Measurements from ENCODE around the gene SLC47A2.
A peak's percentile ranks its signal among the peaks of the same experiment; 100 is the strongest.
"Not testable (repeated sequence)": the region's sequence is repeated elsewhere in the genome, so short reads cannot be mapped to it uniquely, and the experiment has no call there.

SLC47A2 gene, protein sequence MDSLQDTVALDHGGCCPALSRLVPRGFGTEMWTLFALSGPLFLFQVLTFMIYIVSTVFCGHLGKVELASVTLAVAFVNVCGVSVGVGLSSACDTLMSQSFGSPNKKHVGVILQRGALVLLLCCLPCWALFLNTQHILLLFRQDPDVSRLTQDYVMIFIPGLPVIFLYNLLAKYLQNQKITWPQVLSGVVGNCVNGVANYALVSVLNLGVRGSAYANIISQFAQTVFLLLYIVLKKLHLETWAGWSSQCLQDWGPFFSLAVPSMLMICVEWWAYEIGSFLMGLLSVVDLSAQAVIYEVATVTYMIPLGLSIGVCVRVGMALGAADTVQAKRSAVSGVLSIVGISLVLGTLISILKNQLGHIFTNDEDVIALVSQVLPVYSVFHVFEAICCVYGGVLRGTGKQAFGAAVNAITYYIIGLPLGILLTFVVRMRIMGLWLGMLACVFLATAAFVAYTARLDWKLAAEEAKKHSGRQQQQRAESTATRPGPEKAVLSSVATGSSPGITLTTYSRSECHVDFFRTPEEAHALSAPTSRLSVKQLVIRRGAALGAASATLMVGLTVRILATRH

DNA sequence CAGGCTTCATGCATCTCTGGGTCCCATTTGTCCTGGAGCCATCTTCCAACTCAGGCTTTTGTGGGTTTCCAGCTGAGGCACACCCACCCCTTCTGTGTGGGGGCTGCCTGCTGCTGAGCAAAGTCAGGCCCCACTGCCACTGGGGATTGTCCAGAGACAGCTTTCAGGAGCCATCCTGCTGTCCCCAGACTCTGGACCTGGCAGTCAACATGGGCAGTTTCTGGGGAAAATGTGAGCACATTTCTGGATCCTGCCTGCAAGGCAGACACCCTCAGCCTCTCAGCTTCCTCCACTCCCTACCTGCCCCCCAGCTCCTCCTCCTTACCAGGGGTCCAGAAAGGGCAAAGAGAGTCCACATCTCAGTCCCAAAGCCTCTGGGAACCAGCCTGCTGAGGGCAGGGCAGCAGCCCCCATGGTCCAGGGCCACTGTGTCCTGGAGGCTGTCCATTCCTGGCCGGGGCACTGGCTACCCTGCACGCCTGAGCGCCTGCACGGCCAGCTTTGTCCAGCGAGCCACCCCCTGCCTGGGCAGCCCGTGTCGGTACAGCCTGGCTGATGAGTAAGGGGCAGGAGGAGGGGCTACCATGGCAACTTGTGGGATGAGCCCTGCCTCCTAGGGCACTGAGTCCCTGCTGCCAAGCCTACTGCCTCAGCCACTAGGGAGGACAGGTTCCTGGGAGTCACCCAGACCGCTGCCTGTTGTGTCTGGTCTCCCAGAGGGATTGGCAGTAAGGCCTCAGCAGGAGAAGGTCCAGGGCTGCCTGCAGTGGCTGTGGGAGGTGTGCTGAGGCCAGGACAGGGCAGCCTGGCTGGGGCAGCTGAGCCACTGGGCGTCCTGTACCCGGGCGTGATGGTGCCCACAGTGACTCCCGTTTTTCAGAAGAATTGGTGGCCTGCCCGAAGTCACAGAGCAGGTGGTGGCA is at the start of gene SLC47A2:
Gene SLC47A2 (minus strand): TSS at position 477 of the 923 bp plus-strand sequence. CDS start 29 bp downstream, at position 448.
- DNase-seq (ENCODE audit: low read depth in 2 of 2) = no peak

DNA sequence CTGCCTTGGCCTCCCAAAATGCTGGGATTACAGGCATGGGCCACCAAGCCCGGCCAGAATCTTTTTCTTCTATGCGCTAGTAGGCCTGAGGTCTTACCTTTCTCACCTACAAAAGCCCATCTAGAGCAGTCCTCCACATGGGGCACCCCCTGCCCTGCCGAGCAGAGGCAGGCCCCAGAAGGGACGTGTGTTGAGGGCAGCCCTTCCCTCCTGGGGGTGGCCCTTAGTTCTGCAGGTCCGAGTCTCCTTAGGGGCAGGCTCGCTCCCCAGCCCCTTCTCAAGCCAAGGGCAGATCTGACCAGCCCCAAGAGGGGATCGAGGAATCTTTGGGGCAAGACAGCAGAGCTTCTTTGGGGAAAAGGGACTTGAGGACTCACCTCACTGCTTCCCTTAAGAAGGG is 49.6 kb upstream of the SLC47A2 start:
- DNase-seq (ENCODE audit: low read depth in 2 of 2) = no peak

DNA sequence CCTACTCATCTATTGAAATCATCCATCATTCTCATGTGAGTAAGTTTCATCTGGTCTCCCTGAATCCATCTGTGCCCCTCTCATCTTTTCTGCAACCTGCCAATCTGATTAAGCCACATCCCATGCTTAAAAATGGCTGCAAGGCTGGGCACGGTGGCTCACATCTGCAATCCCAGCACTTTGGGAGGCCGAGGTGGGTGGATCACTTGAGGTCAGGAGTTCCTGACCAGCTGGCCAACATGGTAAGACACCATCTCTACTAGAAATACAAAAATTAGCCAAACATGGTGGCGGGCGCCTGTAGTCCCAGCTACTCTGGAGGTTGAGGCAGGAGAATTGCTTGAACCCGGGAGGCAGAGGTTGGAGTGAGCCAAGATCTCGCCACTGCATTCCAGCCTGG is 47.6 kb upstream of the SLC47A2 start:
- not testable (repeated sequence) for DNase-seq (ENCODE audit: low read depth in 2 of 2)

DNA sequence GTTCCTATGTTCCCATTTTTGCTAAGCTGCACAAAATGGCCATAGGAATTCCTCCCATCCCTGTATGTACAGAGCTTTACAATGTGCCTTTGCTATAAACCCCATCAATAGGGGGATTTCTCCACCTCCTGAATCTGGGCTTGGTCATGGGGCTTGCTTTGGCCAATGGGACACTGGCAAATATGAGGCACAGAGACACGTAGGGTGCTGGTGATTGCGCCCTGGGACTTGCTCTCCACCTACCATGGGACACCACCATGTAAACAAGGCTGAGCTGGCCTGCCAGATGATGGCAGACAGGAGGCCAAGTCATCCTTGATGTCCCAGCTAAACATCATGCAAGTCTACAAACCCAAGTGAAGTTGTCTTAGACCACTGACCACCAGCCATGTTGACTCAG is 47.0 kb upstream of the SLC47A2 start:
- DNase-seq (ENCODE audit: low read depth in 2 of 2) = no peak

DNA sequence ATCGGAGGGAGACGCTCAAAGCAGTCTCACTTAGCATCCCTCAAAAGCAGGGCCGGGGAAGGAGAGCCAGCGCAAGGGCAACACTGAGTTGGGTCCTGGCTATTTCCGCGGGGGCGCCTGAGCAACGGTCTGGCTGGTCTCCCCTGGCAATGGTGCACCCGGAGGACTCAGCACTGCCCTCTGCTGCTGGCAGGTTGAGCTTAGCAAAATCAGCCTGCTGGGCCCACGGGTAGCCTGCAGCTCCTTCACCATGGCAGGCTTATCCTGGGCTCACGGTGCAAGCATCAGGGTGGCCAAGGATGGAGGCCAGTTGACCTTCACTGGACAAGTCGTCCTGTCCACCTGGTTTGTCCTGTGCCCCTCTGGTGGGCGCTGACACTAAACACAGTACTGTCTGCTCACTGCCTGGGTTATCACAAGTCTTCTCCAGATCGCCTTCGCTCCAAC is 46.2 kb upstream of the SLC47A2 start:
- peak; percentile 25 to 46 for DNase-seq (ENCODE audit: low read depth in 2 of 2)

DNA sequence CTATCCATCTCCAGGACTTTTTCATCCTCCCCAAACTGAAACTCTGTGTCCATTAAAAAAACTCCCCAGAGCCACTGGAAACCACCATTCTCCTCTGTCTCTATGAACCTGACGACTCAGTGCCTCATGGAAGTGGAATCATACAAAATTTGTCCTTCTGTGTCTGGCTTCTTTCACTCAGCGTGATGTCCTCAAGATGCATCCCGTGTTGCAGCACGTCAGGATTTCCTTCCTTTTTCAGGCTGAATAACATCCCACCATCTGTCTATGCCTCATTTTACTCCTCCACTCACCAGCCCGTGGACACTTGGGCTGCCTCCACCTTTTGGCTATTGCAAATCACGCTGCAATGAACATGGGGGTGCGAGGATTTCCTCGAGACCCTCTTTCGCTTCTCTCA is 44.4 kb upstream of the SLC47A2 start:
- DNase-seq (ENCODE audit: low read depth in 2 of 2) = no peak

DNA sequence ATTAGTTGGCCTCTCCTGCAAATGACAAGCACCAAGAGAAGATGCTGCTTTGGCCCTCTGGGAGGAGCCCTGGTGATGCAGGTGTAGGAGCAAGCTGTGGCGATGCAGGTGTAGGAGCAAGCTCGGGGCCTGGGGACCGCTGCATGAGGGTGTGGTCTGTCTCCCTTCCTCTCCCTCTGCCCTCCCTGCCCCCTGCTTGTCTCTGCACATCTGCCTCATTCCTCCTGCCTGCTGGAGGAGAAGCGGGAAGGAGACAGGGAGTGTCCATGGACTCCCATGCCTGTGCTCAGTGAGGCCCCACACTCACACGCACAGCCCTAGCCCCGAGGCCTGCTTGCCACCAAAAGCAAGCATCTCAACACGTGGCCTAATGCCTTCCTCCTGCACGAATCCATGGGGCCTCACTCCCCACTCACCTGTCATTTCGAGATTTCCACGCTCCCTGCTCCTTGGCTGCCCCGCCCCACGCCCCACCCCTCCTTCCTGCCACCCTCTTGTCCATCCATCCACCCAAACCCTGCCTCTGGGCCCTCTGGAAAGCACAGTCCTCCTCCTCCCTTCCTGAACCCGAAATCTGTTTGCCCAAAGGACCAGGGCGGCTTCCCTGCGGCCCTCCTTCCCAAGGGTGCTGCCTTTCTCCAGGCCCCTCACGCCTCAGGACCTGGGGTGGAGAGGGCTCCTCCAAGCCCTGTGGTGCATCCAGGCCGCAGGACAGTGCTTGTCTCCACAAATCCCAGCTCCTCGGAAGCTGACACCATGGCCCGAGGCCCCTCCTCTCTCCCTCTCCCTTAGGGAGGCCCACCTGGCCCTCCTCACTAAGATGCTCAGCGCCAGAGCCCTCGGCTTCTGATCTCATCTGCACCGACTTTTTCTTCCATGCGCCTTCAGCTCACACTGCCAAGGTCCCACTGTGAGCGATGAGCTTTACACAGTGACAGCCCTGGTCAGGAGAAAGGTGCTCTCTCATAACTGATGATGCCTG is 43.5 kb upstream of the SLC47A2 start:
- DNase-seq (ENCODE audit: low read depth in 2 of 2) = no peak

DNA sequence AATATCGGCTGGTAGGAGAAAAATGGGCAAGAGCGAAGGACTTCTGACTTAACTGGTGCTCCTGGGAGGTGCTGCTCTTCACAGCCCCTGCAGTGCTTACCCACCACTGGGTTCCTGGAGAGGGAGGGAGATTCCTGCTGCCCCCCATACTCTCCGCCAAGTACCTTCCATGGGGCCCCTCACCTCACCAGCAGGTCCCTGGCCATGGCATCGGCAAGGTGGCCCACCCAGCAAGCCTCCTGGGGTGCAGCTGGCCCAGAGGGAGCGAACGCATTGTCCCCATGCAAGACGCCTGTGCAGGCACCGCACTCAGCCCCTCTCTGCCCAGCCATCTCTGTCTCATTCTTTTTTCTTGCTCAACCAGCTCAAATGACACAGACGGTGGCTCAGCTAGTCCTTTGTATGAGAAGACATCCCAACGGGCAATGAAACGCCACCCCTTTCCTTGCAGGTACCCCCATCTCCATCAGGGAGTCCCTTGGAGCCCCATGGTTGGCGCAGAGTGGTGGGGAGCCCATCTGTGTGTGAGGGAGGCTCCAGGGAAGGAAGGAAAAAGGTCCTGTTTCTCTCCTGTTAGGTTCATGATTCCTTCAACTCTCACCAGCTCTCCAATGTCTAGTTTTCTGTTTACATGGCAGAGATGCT is 41.3 kb upstream of the SLC47A2 start:
- no peak for DNase-seq (ENCODE audit: low read depth in 2 of 2)

DNA sequence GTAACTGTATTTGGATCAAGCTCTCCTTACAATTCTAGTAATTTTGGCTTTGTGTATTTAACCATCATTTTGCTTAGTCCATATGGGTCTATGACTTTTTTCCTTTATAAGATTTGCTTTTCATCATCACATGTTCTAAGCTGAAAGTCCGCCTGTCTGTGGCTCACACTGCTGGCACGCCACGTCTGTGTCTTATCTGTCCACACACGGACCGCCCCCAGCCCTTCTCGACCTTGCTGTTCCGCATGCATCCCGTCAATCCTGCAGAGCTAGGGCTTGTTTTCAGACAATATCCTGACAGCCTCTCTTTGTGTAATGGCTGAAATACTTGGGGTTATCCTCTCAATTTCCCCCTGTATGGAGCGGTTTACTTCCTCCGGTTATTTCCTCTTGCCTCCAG is 40.2 kb upstream of the SLC47A2 start:
- no peak for DNase-seq (ENCODE audit: low read depth in 2 of 2)

DNA sequence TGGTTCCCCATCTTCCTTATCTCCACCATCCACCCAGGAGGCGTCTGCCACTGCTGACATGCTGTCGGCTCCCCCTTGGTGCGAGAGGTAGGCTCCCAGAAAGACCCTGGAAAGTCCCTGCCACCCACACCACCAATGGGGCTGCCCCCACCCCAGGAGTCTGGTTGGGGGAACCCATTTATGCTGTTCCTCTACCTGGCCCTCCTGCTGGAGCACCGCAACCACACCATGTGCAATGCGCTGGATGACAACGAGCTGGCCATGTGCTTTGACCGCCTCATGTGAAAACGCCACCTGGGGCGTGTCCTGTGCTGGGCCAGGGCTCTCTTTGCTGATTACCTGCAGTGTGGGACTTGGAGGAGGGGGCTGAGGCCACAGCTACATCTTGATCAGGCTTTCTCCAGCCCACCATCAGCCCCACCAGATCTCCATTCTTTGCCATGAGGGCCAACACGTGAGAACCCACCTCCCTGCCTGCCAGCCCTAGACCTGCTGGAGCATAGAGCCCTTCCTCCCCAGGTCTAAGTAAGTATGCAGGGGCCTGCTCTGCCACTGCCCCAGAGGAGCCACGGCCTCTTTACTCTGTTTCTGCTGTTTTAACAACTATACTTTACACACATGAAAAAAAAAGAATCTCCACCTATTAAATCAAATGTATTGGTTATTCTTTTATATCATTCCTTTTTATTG is 39.6 kb upstream of the SLC47A2 start:
- no peak for DNase-seq (ENCODE audit: low read depth in 2 of 2)

DNA sequence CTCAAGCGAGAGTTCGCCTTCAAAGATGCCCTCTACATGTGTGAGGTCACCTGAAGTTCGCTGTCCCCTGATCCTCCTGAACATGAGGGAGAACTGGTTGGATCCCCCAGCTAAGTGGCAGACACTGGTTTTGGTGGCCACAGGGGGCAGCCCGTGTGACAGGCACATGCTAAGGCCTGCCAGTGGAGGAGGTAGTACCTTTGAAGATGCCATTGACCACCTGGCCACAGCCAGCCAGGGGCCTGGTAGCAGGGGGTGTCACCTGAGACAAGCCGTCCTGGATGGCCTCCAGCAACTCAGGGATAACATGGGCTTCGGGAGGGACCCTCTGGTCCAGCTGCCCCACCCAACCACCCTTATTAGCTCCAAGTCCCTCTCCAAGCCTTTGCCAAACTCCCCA is 39.0 kb upstream of the SLC47A2 start:
- DNase-seq (ENCODE audit: low read depth in 2 of 2) = no peak

DNA sequence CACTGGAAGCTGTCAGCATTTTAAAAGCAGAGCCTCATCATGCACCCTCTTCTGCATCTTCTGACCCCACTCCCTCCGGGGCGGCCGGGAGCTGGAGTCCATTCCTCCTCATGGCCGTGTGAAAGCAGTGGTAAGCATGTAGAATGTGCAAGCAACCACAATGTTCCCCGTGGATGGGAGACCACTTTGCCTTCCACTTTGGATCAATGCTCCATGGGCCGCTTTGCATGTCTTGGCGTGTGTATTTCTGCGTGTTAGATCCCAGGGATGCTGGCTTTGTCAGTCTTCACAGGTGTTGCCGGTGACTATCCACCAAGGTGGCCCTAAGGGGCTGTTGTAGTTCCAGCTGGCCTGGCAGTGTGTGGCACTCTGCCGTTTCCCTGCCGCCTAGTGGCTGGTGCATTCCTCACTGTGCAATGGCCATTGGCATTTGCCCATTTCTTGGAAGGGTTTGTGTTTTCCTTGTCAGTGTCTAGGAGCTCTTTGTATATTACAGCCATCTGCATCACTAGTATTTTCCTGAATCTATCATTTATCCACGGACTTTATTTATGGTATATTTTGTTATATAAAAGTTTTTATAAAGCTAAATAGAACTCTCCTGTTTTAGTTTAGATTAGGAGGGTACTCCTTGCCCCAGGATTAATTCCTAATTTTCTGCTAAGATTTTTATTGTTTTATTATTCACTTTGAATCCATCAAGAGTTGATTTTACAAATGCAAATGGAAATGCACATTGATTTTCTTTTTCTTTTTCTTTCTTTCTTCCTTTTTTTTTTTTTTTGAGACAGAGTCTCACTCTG is 37.5 kb upstream of the SLC47A2 start:
- DNase-seq (ENCODE audit: low read depth in 2 of 2) = no peak

DNA sequence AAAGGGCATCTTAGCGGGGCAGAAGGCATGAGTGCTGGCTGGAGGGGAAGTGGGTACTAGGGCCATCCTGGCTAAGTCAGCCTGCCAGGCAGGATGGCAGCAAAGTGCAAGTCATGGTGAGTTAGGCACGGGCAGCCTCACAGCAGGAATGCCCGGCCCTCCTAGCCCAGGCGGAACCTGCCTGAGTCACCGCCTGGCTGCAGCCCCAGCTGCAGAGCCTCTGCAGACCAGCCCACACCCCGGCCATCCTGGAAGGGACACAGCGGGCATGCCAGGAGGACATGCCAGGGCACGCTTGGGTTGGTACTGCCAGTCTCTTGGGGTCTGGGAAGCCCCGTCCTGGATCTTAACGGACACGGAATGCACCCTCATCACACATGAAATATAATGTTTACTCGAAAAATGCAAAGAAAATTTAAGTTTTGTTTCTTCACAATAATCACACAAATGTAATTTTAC is 36.7 kb upstream of the SLC47A2 start:
- DNase-seq (ENCODE audit: low read depth in 2 of 2) = no peak

DNA sequence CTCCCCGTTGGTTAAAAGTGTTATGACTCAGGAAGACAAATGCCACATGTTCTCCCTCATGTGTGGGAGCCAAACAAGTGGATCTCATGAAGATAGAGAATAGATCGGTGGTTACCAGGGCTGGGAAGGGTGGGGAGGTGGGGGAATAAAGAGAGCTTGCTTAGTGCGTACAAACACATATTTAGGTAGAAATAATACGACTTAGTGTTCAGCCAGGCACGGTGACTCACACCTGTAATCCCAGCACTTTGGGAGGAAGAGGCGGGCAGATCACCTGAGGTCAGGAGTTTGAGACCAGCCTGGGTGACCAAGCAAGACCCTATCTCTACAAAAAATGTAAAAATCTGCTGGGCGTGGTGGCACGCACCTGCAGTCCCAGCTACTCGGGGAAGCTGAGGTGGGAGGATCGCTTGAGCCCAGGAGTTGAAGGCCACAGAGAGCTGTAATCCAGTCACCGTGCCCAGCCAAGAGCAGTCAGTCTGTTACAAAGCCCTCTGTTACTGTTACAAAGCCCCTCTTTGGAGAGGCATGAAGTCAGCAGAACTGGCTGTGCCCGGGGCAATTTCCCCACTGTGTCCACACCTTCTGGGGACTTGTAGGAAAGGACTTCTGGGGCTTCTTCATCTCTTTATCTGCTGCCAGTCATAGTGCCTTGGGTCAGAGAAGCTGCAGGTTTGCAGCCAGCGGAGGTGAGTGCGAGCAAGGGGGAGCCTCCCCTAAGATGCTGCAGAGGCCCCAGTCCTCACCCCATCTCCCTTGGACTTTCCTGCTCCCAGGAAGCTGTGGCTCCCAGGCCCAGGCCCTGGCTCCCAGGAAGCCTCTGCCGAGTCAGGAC is 36.0 kb upstream of the SLC47A2 start:
- no peak for DNase-seq (ENCODE audit: low read depth in 2 of 2)

DNA sequence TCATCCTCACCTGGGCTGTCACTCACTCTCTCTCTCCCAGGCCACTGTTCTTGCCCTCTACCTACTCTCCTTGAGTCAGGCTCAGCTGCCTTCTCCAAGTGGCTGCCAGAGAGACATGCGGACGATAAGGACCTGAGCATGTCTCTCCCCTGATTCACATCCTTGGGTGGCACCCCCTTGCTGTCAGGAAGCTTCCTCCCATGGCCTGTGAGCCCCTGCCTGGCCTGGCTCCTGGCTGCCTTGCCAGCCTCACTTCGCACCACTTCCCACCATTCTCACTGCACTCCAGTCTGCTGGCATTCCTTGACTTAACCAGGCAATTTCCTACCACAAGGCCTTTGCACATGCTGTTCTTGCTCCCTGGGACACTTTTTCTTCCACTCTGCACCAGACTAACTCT is 34.5 kb upstream of the SLC47A2 start:
- no peak for DNase-seq (ENCODE audit: low read depth in 2 of 2)

DNA sequence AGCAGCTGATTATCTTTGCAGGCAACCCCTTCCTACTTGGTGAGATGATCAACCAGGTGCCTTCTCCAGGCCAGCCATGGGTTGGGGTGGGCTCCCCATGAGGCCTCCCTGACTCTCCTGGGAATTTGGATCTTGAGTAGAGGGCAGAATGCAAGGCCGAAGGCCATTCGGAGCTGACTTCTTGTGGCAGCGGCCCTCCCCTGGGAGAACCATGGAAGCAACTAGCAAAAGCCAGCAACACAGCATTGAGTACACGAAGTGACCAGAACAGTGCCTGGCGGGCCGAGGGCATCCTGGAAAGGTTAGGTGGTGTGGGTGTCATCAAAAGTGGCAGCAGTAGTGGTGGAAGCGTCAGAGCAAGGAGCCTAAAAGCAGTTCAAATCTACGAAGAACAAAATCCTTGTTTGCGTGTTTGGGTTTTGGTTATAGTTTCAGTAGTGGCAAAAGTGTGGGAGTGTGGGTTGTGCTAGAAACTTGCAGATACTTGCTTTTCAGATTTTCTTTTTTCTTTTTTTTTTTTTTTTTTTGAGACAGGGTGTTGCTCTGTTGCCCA is 33.7 kb upstream of the SLC47A2 start:
- DNase-seq (ENCODE audit: low read depth in 2 of 2) = no peak

DNA sequence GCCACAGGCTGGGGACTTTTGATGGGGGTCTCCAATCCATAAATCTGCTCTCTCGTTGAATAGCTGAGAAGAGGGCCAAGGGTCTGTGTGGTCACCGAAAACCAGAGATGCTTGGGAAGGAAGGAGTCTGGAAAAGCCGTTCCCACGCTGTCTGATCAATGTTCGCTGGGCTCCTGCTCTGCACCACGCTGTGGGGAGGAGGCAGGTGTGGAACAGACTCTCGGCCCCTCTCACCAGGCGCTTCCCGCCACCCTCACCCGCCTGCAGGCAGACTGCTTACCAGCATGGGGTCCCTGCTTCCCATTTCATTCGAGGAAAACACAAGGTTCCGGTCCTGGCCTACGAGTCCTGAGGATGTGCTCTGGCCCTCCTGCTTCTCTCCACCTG is 32.4 kb upstream of the SLC47A2 start:
- DNase-seq (ENCODE audit: low read depth in 2 of 2) = no peak
